ENCODE measurements around the gene BMP7. TPM values are rescaled to one million over a fixed set of nuclear protein-coding genes. Genes with fewer than 3 reads are reported as not detected.

Gene BMP7
- total and polyA plus RNA-seq, 2 of the 13 experiments (the other 11 are each of a cell fraction or from before 2014, with no cell fraction given) = not detected

GRCh38 chr20:57262784-57263609 is 3.4 kb downstream of the BMP7 start:
- TF ChIP-seq MYPOP (CRISPR knock-in tag; IDR thresholded peaks at IDR 0.05) (peak; percentile 52; the same call in 1 of the 2 replicates), MTA1 (CRISPR knock-in tag; IDR thresholded peaks at IDR 0.05; ENCODE audit: borderline replicate concordance) (0 out of 2 replicates have a peak, but pooled peaks have one; percentile 28), MIXL1 (CRISPR knock-in tag; IDR thresholded peaks at IDR 0.05) (no peak), SRSF9 (IDR thresholded peaks at IDR 0.05; ENCODE audit: borderline replicate concordance, insufficient read depth, low read depth, low read length, poor library complexity, severe bottlenecking) (no peak)
- H4K20me1 ChIP-seq (ENCODE audit: insufficient read depth, low read length) = peaks cover 25% of the 10 kb centered on the region; the same call in 1 of the 2 replicates
- no peak for FAIRE-seq
- no peak for DNase-seq (ENCODE audit: low spot score)
- H3K79me2 ChIP-seq (ENCODE audit: insufficient read depth, low read length) = no peaks in the 10 kb centered on the region
- H3K36me3 ChIP-seq (replicated peaks in 1 of 2; ENCODE audit: control insufficient read depth in 1 of 2, insufficient read depth in 2 of 2, low read length in 2 of 2) = no peaks in the 10 kb centered on the region
- intact Hi-C loops (cut with micrococcal nuclease; ENCODE audit: unreplicated experiment) = loop anchor here (5.0 kb wide), 1 partner anchor 84 kb away; no protein-coding TSS in a partner anchor
- no peak overlapping the region for H3K4me3 ChIP-seq (replicated peaks in 1 of 3; ENCODE audit: insufficient read depth in 1 of 3, low read depth in 2 of 3, low read length in 3 of 3)
- in situ Hi-C loops (cut with HindIII; ENCODE audit: extremely low pct_ligation_motif_present, low pct_unique_long_range_greater_than_20kb) = no loop called here
- H3K9ac ChIP-seq (ENCODE audit: insufficient read depth, low read depth, low read length) = no peak overlapping the region
- no peak overlapping the region for H2AFZ ChIP-seq (ENCODE audit: low read length)
- H3K27ac ChIP-seq (ENCODE audit: extremely low read length, insufficient read depth, low read length) = no peak overlapping the region
- no peak for ATAC-seq
- H3K4me2 ChIP-seq (ENCODE audit: low read depth, low read length) = no peak overlapping the region
- peaks cover 23% of the 10 kb centered on the region for H3K4me1 ChIP-seq (ENCODE audit: insufficient read depth, low read length)
- H3K27me3 ChIP-seq (ENCODE audit: control insufficient read depth in 1 of 2, insufficient read depth in 2 of 2, low read length in 2 of 2) = peaks cover 25 to 95% of the 10 kb centered on the region in 2 experiments
- ChIA-PET CTCF (ENCODE audit: low intra/inter-chr PET ratio, low total read pairs) (no interaction called here), POLR2A (no interaction called here)
- no TSS peak for BruUV-seq (replicated peaks)
- H3K9me3 ChIP-seq (ENCODE audit: low read length) = no peaks in the 10 kb centered on the region
- WGBS (ENCODE audit: low lambda C conversion rate) = 15% methylated on average over 10 of the region's 10 CpGs

GRCh38 chr20:57262301-57262700 is 4.1 kb downstream of the BMP7 start:
- WGBS (ENCODE audit: low lambda C conversion rate) = 66% methylated on average over 10 of the region's 10 CpGs
- Histone ChIP-seq H3K36me3 (replicated peaks in 1 of 2; ENCODE audit: control insufficient read depth in 1 of 2, insufficient read depth in 2 of 2, low read length in 2 of 2) (no peaks in the 10 kb centered on the region), H3K9ac (ENCODE audit: insufficient read depth, low read depth, low read length) (no peak overlapping the region), H3K4me2 (ENCODE audit: low read depth, low read length) (no peak overlapping the region), H2AFZ (ENCODE audit: low read length) (no peak overlapping the region), H3K4me3 (replicated peaks in 1 of 3; ENCODE audit: insufficient read depth in 1 of 3, low read depth in 2 of 3, low read length in 3 of 3) (no peak overlapping the region), H3K9me3 (ENCODE audit: low read length) (no peaks in the 10 kb centered on the region), H3K27ac (ENCODE audit: extremely low read length, insufficient read depth, low read length) (no peak overlapping the region), H4K20me1 (ENCODE audit: insufficient read depth, low read length) (peaks cover 18% of the 10 kb centered on the region; the same call in 1 of the 2 replicates), H3K79me2 (ENCODE audit: insufficient read depth, low read length) (no peaks in the 10 kb centered on the region), H3K4me1 (ENCODE audit: insufficient read depth, low read length) (peaks cover 23% of the 10 kb centered on the region), H3K27me3 (ENCODE audit: control insufficient read depth in 1 of 2, insufficient read depth in 2 of 2, low read length in 2 of 2) (peaks cover 23 to 94% of the 10 kb centered on the region in 2 experiments)
- FAIRE-seq (no peak), DNase-seq (ENCODE audit: low spot score) (no peak), ATAC-seq (no peak)
- POLR2A ChIA-PET = no interaction called here
- intact Hi-C loops (cut with micrococcal nuclease; ENCODE audit: unreplicated experiment) = loop anchor here (5.0 kb wide), 1 partner anchor 85 kb away; no protein-coding TSS in a partner anchor
- in situ Hi-C loops (cut with HindIII; ENCODE audit: extremely low pct_ligation_motif_present, low pct_unique_long_range_greater_than_20kb) = no loop called here
- no TSS peak for BruUV-seq (replicated peaks)
- CTCF ChIA-PET (ENCODE audit: low intra/inter-chr PET ratio, low total read pairs) = no interaction called here
- TF ChIP-seq IKZF4 (CRISPR knock-in tag; IDR thresholded peaks at IDR 0.05; ENCODE audit: borderline replicate concordance, low read depth, not compliant biosample characterization) (peak; percentile 30), PCBP1 (IDR thresholded peaks at IDR 0.05; ENCODE audit: borderline replicate concordance, low read depth, low read length) (no peak), SALL2 (CRISPR knock-in tag; IDR thresholded peaks at IDR 0.05) (no peak), ATF5 (CRISPR knock-in tag; IDR thresholded peaks at IDR 0.05; ENCODE audit: low read depth) (no peak), JUNB (CRISPR knock-in tag; IDR thresholded peaks at IDR 0.05; ENCODE audit: borderline replicate concordance) (no peak), FLYWCH1 (CRISPR knock-in tag; IDR thresholded peaks at IDR 0.05) (no peak), PCBP2 (optimal IDR thresholded peaks at IDR 0.05; ENCODE audit: low read depth, low read length, poor library complexity, severe bottlenecking) (peak; percentile 6), YY1 (IDR thresholded peaks at IDR 0.05; ENCODE audit: insufficient read depth, insufficient replicate concordance, low read depth, low read length) (no peak), GLI4 (CRISPR knock-in tag; IDR thresholded peaks at IDR 0.05; ENCODE audit: borderline replicate concordance) (no peak), ZNF616 (CRISPR knock-in tag; IDR thresholded peaks at IDR 0.05; ENCODE audit: low read depth) (no peak), ZNF615 (CRISPR knock-in tag; IDR thresholded peaks at IDR 0.05; ENCODE audit: borderline replicate concordance) (no peak), ZNF674 (CRISPR knock-in tag; IDR thresholded peaks at IDR 0.05; ENCODE audit: low read depth) (no peak)
